Dermis blood vessel endothelial cell (primary cell): ENCODE data around the gene VSIG10. TPM values are rescaled to one million over a fixed set of nuclear protein-coding genes. Genes with fewer than 3 reads are reported as not detected.
A peak's percentile ranks its signal among the peaks of the same experiment; 100 is the strongest.
"Not testable (repeated sequence)": the region's sequence is repeated elsewhere in the genome, so short reads cannot be mapped to it uniquely, and the experiment has no call there.

ENCODE experiments used
- DNase-seq: peaks from one replicate; pipeline ENCODE4 v3.0.0; 2010
- total RNA-seq: library from RNA; depleted of rRNA; stranded (reverse); fragments of >200 nt; gene quantifications from 2 replicates; pipeline ENCODE4 v1.2.3, GENCODE V29; 2014

VSIG10 gene, protein sequence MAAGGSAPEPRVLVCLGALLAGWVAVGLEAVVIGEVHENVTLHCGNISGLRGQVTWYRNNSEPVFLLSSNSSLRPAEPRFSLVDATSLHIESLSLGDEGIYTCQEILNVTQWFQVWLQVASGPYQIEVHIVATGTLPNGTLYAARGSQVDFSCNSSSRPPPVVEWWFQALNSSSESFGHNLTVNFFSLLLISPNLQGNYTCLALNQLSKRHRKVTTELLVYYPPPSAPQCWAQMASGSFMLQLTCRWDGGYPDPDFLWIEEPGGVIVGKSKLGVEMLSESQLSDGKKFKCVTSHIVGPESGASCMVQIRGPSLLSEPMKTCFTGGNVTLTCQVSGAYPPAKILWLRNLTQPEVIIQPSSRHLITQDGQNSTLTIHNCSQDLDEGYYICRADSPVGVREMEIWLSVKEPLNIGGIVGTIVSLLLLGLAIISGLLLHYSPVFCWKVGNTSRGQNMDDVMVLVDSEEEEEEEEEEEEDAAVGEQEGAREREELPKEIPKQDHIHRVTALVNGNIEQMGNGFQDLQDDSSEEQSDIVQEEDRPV
- total RNA-seq: 63.5 and 66.5 TPM in 2 replicates

DNA sequence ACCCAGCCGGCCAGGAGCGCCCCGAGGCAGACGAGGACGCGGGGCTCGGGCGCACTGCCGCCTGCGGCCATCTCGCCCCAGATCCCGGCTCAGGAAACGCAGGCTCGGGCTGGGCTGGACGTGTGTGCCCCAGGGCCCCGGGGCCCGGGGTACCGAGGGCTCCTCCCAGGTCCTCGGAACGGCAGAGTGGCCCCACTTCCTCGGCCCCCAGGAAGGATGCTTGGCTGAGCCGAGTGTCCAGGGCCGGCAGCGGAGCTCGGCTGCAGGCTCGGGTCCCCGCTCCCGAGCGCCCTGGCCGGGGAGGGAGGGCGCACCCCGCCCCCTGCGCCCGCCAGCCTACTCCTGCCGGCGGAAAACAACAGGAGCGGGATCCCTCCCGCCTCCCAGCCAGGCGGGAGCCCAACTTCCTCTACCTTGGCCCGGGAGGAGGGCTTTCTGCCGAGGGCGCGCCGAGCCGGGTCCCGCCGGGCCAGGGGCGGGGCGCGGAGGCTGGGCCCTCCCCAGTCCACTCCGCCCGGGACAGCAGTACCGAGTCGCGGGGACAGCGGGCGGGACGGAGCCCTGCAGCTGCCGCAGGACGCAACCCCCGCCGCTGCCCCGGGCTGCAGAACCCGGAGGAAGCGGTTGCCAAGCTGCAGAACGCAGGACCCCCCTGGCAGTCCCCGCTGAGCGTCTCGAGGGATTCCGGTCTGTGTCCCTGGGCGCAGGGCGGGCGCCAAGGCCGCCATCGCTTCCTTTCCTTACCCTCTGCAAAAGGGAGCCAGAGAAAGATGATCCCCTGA lies at the start of gene VSIG10:
VSIG10 (minus strand) TSS at position 411 of the 782 bp plus-strand sequence; CDS start at position 71, 340 bp downstream.
- peak; percentile 71 for DNase-seq

DNA sequence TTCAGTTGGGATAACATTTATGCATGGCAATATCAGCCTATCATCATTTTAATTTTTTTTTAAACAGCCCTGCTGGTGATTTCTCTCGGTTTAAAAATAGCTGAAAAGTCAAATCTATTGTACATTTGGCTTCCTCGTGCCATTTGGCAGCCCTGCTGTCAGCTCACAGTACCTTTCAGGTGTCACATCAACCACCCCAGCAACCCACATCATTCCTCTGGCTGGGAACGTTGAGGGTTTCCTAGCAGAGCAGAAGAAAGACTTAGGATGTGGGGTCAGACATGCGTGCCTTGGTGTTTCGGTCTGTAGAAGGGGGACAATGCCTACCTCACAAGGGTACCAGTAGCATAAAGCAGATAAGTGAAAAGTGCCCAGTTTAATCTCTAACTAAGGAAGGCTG lies 47.9 kb upstream of the VSIG10 start:
- no peak for DNase-seq

DNA sequence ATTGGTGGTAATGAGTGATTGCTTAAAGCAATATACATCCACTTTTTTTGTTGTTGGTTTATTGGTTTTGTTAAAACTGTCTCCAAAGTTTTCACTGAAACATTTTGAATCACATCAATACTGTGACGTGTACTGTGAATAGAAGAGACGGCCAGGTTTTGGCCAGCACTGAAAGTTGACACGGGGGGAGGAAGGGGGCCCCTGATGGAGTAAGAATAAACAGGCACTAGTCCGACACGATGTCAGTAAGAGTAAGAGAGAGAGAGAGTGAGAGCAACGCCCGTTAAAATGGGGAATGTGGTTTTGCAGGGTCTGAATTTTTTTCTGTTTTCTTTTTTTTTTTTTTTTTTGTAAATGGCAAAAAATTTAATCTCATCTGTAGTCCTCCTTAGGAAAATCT lies 46.8 kb upstream of the VSIG10 start:
- no peak for DNase-seq

DNA sequence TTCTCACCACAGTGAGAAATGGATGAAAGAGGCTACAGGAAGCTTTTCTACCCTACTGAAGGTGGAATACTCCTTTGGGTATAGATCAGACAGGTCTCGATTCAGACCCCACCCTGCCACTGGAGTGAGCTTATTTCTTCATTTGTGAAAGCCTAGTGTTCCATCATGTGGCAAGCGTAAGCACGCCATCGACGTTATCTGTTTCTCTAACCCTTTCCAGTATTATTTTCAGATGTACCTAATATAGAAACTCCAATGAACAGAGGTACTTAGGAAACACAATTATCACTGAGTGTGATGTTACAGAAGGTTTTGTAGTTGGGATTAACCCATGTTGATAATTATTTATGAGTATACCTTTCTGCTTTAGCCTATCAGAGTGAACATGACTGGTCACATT lies 44.5 kb upstream of the VSIG10 start:
- no peak for DNase-seq

DNA sequence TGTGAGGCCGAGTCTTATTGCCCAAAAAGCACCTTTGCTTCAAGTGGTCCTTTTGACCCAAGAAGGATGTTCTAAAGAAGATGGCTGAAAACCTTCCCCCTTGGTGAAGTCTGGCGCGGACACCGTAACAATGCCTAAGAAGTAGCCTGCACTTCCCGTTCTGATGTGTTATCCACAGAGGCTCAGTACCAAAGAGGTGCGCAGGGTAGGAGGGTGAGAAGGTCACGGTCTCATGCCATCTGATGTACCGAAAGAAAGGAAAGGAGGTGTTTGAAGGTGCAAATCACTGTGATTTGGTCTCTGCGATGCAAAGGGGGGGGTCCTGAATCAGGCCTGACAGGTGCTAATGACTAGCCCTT lies 42.0 kb upstream of the VSIG10 start:
- DNase-seq: no peak

DNA sequence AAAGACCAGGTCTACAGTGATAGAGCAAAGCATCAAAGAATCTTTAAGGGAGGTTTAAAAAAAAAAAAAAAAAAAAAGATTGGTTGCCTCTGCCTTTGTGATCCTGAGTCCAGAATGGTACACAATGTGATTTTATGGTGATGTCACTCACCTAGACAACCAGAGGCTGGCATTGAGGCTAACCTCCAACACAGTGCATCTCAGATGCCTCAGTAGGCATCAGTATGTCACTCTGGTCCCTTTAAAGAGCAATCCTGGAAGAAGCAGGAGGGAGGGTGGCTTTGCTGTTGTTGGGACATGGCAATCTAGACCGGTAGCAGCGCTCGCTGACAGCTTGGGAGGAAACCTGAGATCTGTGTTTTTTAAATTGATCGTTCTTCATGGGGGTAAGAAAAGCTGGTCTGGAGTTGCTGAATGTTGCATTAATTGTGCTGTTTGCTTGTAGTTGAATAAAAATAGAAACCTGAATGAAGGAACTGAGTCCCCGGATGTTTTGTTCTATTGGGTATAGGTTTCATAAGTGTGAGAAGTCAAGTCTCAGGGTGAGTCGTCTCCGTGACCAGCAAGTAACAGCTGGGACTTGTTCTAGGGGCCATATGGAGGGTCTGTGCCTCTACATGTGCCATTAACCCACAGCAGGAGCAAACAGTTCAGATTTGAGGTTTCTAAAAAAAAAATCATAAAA lies 41.4 kb upstream of the VSIG10 start:
- DNase-seq: no peak

DNA sequence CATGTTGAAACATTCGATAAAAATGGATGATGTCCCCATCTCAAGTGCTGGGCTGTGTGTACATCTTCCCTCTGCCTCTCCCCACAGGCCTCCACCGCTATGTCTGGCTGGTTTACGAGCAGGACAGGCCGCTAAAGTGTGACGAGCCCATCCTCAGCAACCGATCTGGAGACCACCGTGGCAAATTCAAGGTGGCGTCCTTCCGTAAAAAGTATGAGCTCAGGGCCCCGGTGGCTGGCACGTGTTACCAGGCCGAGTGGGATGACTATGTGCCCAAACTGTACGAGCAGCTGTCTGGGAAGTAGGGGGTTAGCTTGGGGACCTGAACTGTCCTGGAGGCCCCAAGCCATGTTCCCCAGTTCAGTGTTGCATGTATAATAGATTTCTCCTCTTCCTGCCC lies 40.7 kb upstream of the VSIG10 start:
- DNase-seq: no peak

DNA sequence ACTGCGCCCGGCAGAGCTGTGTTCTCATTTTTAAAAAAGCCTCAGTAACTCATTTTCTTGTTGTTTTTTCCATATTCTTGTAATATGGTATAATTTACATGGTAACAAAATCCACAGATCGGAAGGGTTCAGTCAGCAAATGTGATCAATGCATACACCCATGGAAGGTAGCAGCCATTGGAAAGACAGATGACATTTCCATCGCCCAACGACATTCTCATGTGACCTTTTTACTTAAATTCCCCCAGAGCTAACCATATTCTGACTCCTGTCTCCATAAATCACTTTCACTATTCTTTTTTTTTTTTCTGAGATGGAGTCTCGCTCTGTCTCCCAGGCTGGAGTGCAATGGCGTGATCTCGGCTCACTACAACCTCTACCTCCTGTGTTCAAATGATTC lies 37.0 kb upstream of the VSIG10 start:
- no peak for DNase-seq

DNA sequence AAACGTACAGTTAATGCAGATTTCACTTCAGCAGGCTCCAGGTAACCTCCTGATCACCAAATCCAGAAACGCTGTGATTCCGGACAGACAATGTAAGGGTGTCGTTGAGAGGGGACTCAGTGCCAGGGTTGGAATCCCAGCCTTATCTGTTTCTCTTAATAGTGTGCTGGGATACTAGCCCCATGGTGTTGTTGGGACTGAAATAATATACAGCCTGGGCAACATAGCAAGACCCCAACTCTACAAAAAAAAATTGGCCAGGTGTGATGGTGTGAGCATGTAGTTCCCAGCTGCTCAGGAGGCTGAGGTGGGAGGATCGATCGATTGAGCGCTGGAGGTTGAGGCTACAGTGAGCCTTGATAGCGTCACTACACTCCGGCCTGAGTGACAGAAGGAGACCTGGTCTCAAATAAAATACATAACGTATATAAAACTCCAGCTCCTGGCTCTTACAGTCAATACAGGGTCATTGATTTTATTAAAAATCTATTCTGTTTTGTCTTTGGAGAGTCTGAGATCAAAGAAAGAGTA lies 33.4 kb upstream of the VSIG10 start:
- no peak for DNase-seq

DNA sequence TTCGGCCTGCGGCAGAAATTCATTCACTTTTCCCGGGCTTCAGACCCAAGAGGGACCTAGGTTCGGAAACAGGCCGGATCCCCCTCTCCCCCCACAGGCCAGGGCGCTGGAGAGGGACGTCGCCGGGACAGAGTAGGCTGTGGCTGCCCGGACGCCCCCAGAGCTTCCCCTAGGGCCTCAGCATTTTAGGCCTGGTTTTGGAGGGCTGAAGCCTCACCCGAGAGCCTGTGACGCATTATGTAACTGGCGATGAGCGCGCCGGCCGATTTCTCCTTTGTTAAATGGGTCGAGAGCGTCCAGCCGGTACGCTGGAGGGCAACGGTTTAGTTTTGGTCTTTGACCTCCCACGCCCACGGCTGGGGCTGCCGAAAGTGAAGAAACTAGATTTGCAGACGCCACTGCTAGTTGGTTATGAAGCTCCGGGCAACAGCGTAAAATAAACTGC lies 32.8 kb upstream of the VSIG10 start:
- DNase-seq: peak; percentile 53

DNA sequence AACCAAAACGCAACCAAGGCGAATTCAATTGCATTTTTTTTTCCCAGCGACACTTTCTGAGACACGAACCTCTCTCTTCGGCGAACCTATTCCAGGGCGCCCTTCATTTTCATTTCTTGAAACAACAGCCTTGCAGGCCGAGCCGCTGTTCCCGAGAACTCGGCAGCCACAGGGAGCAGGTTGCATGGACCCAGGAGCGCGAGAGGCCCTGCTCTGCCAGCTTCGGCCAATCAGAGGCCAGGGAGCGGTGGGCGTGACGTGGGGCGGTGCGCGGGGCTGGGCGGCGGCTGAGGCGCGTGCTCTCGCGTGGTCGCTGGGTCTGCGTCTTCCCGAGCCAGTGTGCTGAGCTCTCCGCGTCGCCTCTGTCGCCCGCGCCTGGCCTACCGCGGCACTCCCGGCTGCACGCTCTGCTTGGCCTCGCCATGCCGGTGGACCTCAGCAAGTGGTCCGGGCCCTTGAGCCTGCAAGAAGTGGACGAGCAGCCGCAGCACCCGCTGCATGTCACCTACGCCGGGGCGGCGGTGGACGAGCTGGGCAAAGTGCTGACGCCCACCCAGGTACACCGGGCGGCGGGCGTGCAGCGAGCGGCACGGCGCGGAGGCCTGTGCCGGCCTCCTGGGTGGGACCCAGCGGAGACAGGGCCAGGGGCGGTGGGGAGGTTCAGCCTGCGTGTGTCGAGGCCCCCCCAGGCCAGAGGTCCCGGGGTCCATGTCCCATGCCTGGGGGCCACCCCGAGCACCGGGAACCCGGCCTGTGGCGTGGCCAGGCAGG lies 32.2 kb upstream of the VSIG10 start, which contains the start of gene PEBP1:
PEBP1 (plus strand) TSS at position 337 of the 771 bp plus-strand sequence; CDS start at position 423, 86 bp downstream.
- peak; percentile 95 for DNase-seq

DNA sequence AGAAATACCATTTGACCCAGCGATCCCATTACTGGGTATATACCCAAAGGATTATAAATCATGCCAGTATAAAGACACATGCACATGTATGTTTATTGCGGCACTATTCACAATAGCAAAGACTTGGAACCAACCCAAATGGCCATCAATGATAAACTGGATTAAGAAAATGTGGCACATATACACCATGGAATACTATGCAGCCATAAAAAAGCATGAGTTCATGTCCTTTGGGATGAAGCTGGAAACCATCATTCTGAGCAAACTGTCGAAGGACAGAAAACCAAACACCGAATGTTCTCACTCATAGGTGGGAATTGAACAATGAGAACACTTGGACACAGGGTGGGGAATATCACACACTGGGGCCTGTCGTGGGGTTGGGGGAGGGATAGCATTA lies 25.6 kb upstream of the VSIG10 start:
- not testable (repeated sequence) for DNase-seq

DNA sequence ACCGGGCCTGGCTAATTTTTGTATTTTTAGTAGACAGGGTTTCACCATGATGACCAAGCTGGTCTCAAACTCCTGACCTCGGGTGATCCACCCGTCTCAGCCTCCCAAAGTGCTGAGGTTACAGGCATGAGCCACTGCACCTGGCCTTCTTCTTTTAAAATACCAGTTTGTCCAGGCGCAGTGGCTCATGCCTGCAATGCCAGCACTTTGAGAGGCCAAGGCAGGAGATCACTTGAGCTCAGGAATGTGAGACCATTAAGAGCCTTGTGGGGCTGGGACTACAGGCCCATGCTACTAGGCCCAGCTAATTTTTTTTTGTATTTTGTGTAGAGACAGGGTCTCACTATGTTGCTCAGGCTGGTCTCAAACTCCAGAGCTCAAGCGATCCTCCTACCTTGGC lies 24.1 kb upstream of the VSIG10 start:
- DNase-seq: no peak

DNA sequence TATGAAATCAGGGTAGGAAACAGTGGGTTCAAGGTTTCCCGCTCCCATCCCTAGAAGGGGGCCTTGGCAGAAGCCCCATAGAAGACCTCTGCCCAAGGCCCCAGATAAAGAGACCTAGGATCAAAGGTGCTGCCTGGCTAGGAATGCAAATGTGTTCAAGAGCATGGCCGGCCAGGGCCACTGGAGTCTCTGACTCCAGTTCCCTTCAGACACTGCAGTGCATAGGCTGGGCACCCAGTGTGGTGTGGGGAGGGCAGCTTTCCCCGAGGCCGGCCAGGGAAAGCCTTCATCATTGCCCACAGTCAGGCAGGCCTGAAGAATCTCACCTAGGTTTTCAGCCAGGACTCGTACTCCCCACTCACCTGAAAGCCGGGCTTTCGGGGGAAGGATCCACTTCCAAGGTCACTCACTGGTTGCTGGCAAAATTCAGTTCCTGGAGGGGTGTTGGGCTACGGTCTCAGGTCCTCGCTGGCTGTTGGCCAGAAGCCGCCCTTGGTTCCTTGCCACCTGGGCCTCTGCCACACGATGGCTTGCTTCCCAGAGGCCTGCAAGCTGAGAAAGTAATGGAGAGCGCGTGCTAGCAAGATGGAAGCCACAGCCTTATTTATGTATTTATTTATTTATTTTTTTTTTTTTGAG lies 22.4 kb upstream of the VSIG10 start:
- no peak for DNase-seq

DNA sequence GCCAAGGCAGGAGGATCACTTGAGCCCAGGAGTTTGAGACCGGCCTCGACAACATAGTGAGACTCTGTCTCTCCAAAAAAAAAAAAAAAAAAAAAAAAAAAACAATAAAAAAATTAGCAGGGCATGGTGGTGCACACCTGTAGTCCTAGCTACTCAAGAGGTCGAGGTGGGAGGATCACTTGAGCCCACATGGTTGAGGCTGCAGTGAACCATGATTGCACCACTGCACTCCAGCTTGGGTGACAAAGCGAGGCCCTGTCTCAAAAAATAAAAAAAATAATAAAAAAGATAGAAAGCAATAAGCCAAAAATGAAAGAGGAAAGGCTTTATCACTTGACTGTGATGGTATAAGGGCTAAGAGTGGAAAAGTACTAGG lies 21.9 kb upstream of the VSIG10 start:
- DNase-seq: no peak

DNA sequence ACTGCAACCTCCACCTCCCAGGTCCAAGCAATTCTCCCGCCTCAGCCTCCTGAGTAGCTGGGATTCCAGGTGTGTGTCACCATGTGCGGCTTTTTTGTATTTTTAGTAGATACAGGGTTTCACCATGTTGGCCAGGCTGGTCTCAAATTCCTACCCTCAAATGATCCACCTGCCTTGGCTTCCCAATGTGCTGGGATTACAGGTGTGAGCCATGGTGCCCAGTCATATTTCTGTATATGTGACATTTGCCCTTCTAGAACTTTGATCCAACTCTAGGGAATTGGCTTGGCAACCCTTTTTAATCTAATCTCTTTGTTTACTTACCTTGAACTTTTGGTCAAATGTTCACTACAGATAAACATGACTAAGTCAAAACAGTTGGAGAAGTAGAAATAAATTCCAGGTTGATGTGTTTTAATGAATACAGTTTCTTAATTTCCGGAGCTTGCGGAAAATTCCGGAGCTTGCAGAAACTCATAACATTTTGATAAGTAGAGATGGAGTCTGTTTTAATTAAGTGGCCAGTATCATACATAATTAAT lies 20.6 kb upstream of the VSIG10 start:
- DNase-seq: no peak

DNA sequence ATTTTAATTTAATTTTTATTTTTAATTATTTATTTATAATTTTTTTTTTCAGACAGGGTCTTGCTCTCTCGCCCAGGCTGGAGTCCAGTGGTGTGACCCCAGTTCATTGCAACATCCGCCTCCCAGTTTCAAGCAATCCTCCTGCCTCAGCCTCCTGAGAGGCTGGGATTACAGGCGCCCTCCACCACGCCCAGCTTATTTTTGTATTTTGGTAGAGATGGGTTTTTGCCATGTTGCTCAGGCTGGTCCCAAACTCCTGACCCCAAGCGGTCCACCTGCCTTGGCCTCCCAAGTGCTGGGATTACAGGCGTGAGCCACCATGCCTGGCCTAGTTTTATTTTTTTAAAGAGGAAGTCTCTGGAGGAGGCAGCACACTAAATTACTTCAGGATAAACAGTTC lies 18.5 kb upstream of the VSIG10 start:
- no peak for DNase-seq

DNA sequence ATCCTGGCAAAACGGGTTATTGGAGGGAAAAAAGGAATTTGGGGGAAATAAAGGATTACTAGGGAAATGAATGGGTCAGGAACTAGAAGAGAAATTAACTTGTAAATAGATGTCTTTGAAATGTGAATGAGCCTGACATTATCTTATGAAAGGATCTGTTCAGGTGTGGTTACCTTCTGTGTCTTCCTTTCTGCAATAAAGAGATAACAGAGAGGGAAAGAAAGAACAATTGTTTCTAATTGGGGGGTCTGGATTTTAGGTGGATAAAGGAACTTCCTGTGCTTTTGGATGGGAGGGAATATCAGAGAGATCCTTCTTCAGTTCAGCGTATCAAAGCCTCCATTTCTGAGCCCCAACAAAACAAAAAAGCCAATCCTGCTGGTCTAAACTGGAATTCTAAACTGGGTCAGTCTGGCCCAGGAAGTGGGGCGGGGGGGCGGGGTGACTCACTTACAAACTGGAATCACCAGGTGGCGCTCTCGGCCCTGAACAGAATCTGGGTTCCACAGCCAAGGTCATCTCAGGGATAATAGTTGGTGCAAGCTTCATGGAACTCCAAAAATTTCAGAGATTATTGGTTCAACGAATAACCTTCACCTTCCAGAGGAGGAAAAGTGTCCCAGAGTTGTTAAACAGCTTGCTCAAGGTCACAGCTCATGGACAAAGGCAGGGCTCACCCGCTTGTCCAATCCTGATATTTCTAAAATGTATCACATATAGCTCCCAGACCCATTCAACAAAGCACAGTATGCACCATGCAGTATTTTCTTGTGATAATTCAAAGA lies 17.0 kb upstream of the VSIG10 start:
- peak; percentile 77 for DNase-seq

DNA sequence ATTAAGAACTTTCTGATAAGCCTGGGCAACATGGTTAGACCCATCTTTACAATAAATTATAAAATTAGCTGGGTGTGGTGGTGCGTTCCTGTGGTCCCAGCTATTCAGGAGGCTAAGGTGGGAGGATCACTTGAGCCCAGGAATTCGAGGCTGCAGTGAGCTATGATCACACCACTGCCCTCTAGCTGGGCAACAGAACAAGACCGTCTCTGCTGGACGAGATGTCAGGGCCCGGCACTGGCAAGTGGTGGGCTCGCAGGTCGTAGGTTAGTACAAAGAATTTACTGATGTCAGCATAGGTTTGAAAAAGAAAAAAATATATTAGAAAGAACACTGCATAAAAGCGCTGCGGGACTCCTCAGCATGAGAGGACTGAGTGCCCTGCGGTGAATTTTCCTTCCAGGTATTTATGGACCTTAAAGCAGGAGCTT lies 15.7 kb upstream of the VSIG10 start:
- no peak for DNase-seq

DNA sequence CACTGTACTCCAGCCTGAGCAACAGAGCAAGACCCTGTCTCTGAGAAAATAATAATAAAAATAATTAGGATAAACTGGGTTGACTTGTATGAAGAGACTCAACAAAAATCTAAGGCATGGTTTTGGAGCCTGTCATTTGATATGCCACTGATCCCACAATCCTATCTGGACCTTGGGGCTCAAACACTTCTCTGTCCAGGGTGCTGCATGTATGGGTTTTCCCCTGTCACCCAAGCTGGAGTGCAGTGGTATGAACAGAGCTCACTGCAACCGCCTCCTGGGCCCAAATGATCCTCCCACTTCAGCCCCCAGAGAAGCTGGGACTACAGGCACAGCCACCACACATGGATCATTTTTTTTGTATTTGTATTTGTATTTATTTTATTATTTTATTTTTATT lies 5.3 kb upstream of the VSIG10 start:
- no peak for DNase-seq
